B cell (primary cell): ENCODE measurements around the gene OSM.

Experiments used
- CTCF ChIP-seq: fragments of 200-600 bp; IDR thresholded peaks from one replicate; pipeline ENCODE4 v1.8.0; 2022; ENCODE audit warnings: antibody characterized with exemption, mild to moderate bottlenecking
- EZH2 ChIP-seq: IDR thresholded peaks from 2 replicates; pipeline ENCODE4 v1.6.1; 2012; ENCODE audit warnings: borderline replicate concordance, low read depth, mild to moderate bottlenecking, moderate library complexity, low read length; ENCODE audit not compliant: insufficient read depth, poor library complexity, severe bottlenecking

GRCh38 chr22:30296833-30297232 is 30.2 kb upstream of the OSM start:
- TF ChIP-seq CTCF (no peak), EZH2 (no peak)
